ENCODE data around the gene ADCY2.

DNA sequence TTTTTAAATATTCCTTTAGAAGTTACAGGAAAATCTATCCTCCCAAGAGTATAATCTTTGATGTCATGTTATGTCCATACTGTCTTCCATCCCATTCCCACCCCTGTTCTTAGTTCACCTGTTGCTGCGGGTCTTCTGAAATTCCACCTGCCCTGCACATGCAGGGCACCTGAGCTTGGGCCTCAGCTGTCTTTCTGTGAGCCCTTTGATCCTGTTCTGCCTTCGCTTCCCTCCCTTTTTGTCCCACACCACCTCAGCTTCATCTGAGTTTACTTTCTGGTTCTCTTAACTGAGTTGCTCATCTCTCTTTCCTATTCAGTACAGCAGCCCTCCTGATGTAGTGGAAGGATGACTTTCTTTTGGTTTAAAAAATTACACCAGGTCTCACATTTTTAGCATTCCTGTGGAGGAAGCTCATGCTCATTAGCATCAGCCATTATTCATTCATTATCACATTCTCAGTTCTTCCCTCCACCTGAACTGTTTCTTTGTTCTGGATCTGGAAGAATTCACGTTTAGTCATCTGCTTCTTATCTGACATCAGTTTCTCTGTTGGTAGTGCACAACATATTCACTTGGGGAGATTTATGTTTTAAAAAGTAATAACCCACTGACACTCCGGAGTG, 211.0 kb downstream of the ADCY2 start:
- TF ChIP-seq, protein P1, sequence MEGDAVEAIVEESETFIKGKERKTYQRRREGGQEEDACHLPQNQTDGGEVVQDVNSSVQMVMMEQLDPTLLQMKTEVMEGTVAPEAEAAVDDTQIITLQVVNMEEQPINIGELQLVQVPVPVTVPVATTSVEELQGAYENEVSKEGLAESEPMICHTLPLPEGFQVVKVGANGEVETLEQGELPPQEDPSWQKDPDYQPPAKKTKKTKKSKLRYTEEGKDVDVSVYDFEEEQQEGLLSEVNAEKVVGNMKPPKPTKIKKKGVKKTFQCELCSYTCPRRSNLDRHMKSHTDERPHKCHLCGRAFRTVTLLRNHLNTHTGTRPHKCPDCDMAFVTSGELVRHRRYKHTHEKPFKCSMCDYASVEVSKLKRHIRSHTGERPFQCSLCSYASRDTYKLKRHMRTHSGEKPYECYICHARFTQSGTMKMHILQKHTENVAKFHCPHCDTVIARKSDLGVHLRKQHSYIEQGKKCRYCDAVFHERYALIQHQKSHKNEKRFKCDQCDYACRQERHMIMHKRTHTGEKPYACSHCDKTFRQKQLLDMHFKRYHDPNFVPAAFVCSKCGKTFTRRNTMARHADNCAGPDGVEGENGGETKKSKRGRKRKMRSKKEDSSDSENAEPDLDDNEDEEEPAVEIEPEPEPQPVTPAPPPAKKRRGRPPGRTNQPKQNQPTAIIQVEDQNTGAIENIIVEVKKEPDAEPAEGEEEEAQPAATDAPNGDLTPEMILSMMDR (IDR thresholded peaks at IDR 0.05): no peak
- no peak for TF ChIP-seq POLR2AphosphoS5 (IDR thresholded peaks at IDR 0.05)
- TF ChIP-seq POLR2A (IDR thresholded peaks at IDR 0.05; ENCODE audit: low read depth): no peak
- TF ChIP-seq EP300 (IDR thresholded peaks at IDR 0.05): no peak
